HG03280 (cell line): ENCODE results near the gene LPAR6.
"Not testable (repeated sequence)": the region's sequence is repeated elsewhere in the genome, so short reads cannot be mapped to it uniquely, and the experiment has no call there.

Source experiments
- ATAC-seq: cut with Tn5 transposase; IDR thresholded peaks from one replicate; pipeline ENCODE4 v1.9.1; 2021; ENCODE audit warnings: mild to moderate bottlenecking, moderate library complexity; ENCODE audit not compliant: unreplicated experiment

The LPAR6 gene, protein sequence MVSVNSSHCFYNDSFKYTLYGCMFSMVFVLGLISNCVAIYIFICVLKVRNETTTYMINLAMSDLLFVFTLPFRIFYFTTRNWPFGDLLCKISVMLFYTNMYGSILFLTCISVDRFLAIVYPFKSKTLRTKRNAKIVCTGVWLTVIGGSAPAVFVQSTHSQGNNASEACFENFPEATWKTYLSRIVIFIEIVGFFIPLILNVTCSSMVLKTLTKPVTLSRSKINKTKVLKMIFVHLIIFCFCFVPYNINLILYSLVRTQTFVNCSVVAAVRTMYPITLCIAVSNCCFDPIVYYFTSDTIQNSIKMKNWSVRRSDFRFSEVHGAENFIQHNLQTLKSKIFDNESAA

DNA sequence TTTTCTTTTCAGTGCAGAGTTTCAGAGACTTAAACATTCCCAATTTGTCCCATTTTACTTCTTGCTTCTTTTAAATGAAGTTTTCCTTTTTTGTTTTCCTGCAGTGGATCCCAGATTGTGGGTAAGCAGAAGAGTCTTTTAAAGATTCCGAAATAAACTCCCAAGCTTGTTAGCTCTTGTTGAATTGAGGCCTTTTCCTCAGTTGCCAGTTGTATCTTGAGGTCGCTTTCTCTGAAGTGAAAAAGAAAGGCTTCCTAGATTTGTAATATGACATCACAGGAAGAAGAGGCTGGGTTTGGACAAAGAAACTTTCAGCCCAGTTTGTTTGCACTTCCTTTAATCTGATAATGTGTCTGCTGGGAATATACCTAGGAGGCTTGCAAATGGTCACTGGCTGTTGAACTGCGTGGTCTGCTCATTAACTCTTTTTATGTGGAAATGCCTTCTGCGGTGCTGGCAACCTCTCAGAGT, at the start of gene LPAR6:
LPAR6 (minus strand) TSS at position 233 of the 471 bp plus-strand sequence. CDS start 690 bp downstream, outside the sequence.
- no peak for ATAC-seq

DNA sequence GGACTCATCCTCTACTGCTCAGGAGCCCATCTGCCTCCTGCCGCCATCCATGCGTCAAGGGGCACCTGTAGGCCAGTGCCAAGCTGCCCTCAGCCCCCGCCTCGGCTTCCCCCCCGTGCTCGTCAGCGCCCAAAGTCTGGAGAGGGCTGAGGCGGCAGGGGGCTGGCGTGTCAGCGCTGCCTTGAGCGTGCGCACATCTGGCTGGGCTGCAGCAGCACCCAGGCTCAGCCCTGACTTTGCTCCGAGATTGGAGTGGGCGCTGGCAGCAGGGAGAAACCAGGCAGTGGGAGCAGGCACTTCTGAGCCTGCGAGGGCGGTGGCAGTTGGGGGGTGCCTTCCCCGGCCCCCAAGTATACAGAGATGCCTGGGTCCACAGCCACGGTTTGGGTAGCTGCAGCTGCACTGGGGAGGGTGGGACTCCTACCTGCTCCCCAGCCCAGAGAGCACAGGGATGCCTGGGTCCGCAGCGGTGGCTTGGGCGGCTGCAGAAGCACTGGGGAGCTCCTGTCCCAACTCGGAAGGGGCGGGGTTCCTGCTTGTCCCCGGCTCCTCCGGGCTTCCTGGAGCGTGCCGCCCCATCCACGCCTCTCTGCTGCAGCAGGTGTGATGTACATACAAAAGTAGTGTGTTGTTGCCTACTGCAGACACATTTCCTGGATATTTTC, 44.8 kb upstream of the LPAR6 start:
- no peak for ATAC-seq

DNA sequence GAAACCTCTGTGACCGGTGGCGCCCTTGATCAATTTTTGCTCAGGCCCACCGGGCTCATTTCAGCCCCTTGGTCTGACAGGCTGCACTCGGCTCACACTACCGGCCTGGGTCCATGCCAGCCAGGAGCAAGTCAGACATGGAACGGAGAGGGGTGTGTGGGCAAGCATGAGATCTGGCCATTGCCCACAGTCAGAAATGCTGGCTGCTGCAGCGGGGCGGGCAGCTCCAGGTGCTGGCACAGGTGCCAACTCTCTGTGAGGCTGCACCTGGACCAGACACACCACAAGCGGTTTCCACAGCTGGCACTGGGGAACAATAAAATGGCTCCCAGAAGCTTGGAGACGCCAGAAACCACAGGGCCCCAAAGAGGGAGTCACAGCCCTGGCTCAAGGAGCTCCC, 43.6 kb upstream of the LPAR6 start:
- ATAC-seq = no peak

DNA sequence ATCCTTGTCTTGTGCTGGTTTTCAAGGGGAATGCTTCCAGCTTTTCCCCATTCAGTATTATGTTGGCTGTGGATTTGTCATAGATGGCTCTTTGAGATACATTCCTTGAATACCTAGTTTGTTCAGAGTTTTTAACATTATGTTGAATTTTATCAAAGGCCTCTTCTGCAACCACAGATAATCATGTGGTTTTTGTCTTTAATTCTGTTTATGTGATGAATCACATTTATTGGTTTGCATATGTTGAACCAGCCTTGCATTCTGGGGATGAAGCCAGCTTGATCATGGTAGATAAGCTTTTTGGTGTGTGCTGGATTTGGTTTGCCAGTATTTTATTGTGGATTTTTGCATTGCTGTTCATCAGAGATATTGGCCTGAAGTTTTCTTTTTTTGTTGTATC, 38.3 kb upstream of the LPAR6 start:
- ATAC-seq = not testable (repeated sequence)

DNA sequence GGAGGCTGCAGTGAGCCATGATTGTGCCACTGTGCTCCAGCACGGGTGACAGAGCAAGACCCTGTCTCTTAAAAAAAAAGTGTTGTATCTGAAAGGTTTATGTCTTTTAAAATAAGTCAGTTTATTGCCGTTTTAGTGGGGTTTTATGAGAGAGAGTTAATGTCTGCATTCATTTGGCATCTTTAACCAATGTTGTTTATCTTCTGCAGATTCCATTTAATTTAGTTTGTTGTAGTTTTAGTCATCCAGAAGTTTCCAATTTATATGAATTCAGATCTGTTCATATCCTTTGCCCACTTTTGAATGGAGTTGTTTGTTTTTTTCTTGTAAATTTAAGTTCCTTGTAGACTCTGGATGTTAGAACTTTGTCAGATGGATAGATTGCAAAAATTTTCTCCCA, 36.7 kb upstream of the LPAR6 start:
- no peak for ATAC-seq

DNA sequence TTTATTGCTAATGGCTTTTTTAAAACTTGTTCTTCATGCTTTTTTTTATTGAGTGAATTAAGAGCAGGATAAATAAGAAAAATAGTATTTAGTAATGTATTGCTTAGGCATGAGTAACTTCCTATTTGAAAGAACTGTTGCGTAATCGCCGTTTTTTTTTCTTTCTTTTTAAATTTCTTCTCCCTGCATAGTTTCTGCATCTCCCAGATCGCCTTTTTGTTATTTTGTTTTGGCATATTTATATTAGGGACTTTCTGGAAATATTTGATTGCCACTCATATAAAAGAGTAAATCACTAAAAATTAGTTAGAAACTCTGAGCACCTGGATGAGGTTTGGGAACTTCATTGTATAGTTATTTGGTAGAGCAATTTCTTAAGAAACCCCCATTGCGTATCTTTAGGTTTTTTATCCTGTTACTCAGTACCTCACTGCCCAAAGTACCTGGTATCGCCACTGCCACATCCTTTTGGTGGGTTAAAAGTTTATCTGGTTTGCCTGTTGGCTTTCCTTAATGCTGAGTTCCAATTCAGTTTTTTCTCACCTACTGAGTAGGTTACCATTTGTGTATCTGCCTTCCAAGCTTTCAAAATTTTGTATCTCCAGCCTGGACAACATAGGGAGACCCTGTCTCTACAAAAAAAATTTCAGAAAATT, 36.2 kb upstream of the LPAR6 start:
- ATAC-seq = no peak

DNA sequence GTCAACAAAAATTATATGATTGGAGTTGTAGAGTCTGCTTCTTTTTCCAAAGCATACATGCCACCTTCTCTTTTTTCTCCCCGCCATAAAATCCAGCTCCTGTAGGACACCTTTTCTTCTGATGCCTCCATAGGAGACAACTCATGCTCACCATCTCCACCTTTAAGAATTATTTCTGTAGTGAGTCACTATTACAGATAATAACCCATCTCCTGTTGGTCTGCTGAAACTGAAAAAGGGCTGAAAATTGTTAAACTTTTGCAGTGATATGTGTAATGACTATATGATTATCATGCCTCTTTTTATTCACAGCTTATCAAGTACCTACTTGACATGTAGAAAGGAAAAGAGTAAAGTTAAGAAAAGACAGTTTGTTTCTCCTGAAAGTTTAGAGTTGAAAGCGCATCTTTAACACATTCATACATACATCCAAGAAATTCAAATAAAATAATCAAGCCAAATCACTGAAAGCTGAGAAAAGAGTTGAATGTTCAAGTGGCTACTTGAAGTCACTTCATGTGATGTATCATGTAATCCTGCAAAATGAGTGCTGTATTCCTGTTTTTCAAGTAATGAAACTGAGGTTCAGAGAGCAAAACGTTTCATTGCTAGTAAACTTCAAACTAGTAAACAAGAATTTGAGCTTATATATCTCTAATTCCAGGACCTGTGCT, 35.5 kb upstream of the LPAR6 start:
- ATAC-seq = no peak

DNA sequence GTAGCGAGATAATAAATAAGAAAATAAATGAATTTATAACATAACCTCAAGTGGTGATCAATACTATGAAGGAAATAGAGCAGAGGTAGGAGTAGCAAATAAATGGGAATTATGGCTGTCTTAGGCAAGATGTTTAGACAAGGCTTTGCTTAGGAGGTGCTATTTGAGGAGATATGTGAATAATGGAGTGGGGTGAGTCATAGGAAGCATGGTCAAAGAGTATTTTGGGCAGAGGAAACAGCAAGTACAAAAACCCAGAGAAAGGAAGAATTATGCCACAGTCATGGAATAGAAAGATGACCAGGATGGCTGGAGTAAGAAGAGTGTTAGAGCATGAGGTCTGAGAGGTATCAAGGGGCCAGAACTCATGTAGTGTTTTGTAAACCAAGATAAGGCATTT, 33.6 kb upstream of the LPAR6 start:
- no peak for ATAC-seq

DNA sequence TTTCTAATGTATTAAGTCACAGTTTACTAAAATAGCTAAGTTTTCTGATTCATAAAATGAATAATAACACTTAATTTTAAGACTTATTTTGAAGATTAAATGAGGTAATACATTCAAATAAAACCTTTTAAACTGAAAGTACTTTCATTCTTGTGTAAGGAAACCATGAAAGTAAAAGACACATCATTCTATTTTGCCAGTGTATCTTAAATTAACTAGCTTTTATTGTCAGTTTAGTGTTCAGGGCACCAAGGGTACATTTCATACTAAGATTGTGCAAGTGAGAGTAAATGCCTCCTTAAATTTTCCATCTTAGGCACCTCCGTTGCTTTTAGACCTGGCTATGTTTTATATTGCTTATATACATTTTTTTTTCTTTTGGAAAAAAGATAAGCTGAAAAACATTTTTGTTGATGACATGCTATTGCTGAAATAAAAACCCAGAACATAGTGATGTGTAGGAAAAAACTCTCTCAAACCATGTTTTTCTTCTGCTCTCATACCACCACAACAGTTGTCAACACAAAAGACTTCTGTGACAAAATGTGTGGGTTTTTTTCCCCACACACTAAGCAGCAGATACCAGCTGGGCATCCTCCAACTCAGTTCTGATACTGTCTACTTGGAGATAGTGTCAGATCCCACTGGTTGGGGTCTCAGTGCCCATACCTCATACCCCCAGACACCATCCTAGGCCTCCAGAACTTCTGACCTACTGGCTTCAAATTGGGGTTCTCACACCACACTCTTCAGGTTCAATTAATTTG, 30.7 kb upstream of the LPAR6 start:
- ATAC-seq = no peak

DNA sequence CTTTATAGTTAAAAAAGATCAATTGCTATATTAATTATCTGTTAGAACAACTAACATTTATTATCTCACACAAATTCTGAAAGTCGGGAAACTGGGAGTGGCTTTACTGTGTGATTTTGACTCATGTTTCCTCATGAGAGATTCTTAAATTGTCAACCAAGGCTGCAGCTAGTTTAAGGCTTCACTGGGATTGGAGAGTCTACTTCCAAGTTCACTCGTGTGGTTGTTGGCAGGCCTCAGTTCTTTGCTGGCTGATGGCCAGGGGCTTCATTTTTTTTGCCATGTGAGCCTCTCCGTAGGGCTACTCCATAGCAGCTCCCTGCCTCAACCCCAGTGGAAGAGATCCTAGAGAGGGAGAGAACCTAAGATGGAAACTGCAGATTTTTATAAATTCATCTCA, 24.5 kb upstream of the LPAR6 start:
- no peak for ATAC-seq

DNA sequence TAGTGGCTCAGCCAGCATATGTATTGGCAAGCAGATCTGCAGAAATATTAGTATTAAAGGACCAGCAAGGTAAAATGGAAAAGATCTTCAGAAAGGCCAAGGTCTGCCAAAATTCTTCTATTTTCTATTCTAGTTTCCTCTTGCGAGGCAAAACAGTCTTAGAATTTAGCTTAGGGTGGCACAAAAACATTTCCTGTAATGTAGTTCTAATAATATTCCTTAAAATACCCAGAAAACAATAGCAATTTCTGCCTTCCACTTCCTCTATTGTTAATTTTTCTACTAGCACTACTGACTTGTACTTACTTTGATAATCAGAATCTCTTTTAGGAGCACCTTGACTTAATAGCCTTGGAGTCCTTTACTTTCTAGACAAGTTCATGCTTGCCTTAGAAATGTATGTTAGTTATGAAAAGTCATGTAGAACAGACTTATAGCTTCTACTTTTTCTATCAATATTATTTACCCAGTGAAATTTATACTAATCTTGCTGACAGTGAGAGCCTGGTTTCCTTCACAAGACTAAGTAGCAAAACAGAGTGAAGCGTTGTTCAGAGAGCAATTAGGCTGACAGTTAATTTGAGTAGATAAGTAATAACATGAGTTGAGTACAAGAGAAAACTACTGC, 23.9 kb upstream of the LPAR6 start:
- no peak for ATAC-seq

DNA sequence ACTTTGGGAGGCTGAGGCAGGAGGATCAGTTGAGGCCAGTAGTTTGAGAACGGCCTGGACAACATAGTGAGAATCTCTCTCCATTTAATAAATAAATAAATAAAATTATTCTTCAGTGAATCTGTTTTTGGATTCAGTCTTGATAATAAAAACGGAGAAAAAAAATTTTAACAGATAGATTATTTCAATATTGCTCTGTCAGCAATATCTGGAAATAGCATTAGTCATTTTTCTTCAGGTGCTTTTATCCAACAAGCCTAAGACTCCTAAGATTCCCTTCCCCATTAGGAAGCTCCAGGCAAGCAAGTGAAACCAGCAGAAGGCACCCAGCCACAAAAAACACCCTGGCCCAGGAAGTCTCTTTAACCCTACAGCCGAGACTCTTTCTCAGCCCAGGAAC, 21.3 kb upstream of the LPAR6 start:
- ATAC-seq = no peak

DNA sequence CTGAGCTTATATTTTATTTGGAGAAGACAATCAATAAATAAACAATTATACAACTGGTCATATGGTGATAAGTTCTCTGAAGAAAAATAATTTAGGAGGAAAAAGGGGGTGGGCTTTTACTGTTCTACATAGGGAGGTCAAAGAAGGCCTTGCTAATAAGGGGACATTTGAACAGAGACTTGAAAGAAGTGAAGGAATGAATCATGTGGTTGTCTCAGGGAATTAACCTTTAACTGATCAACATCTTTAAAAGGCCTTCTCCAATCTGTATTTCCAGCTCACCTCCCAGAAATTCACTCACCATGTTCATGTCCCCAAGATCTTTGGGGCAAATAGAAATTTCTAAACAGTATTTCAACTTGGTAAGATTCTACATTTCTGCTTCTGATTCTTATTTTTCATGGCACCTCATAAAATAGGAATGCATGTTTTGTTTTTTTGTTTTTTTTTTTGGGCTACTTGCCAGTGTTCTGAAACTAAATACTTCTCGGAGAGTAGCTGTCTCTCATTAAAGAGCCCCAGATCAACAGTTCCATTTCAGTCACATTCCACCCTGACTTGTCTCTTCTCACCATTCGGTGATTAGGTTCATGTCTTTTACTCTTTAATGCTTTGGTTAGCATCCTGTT, 19.2 kb upstream of the LPAR6 start:
- no peak for ATAC-seq

DNA sequence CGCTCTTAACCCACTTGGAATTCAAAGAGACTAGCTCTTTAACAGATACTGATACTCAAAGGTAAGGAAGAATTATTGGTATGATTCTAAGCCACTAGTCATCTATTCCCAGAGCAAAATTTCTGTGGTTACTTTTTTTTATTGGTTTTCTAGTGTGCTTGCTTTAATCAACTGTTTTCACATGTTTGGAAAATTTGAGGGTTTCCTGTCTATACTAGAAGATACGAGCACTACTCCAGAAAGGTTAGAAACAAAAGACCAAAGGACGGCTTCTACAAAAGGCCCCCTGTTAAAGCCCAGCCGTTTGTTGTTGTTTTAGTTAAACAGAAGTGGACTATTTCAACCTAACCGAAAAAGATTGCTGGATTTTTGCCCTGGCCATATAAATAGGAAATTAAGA, 18.5 kb upstream of the LPAR6 start:
- no peak for ATAC-seq

DNA sequence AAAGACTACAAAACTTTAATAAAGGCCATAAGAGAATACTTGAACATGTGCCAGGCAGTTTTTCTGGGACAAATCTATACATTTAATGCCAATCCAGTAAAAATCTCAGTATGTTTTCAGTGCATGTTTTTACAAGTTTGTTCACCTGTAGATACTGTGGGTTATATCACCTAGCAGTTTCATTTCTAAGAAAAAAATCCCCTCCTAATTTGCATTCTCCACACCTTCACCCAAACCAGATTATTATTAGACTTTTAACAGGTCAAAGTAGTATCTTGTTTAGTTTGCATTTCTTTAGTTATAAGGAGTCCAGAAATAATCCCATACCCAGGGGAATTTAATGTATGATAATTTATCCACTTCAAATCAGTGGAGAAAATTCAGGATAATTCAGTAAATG, 17.0 kb upstream of the LPAR6 start:
- no peak for ATAC-seq

DNA sequence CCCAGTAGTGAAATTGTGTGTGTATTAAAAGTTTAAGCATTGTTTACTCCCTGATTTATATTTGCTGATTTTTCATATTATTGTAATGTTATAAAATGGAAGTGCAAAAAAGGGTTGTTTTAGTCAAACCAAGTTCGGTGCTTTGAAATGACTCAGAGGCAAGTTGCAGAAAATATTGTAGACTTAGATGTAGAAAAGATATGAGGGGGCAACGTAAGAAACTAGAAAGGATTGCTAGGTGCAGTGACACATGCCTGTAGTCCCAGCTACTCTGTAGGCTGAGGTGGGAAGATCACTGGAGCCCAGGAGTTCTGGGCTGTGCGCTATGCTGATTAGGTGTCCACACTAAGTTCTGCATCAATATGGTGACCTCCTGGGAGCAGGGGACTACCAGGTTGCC, 16.1 kb upstream of the LPAR6 start:
- no peak for ATAC-seq

DNA sequence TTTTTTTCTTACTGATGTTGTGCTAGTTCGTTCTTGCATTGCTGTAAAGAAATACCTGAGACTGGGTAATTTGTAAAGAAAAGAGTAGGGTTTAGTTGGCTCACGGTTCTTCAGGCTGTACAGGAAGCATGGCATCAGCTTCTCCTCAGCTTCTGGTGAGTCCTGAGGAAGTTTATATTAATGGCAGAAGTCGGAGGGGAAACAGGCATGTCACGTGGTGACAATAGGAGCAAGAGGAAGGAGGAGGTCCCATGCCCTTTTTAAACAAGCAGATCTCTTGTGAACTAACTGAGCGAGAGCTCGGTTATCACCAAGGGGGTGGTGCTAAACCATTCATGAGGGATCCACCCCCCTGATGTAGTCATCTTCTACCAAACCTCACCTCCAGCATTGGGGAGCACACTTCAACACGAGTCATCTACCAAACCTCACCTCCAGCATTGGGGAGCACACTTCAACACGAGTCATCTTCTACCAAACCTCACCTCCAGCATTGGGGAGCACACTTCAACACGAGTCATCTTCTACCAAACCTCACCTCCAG, 13.9 kb upstream of the LPAR6 start:
- not testable (repeated sequence) for ATAC-seq

DNA sequence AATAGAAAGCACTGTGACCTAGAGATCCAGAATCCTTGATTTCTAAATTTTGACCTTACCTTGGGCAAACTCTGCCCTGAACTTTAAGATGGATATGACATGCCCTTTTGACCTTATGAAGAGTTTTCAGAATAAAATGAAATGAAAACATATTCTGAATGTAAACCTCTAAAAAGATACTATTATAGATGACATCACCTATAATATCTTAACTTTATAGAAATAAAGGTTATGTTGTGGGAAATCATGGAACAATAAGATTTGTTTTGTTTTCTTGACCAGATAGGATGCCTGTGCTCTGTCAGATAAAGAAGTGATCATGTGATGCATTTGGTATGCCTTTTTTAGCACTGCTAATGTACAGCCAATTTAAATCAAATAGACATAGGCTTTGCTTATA, 13.1 kb upstream of the LPAR6 start:
- no peak for ATAC-seq

DNA sequence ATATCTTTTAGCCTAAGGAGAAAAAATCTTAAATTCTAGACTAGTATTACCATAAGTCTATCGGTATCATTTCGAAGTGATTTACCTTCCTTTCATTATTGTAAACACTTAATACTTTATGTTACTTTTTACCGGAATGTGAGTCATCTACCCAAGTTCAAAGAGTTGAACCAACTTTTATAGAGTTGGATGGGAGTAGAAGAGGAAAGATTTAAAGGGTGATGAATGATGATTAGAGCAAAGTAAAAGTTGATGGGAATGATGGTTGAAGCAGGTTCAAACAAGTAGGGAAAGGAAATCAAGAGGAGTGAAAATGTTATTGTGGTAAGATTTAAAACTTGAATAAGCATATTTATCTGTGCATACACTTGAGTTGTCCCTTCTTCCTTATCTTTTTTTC, 11.3 kb upstream of the LPAR6 start:
- ATAC-seq = no peak
